Calu3 (cell line): ENCODE measurements around the gene TRMT10A. TPM values are rescaled to one million over a fixed set of nuclear protein-coding genes. Genes with fewer than 3 reads are reported as not detected.

Experiments
- BruUV-seq: library from RNA; stranded (reverse); fragments of 400-500 nt; replicated peaks from 2 replicates; lab custom pipeline; 2021; lab: Mats Ljungman, UMichigan
- CTCF ChIA-PET: fragments of 300-600 bp; sonication (Branson Sonifier 250); formaldehyde crosslinking; loops from one replicate; lab custom pipeline; 2022; ENCODE audit warnings: antibody characterized with exemption; lab: Charles Lee
- DNase-seq: peaks from one replicate; pipeline ENCODE4 v3.0.0; 2022
- H3K27ac Mint-ChIP-seq: one replicate; pipeline ENCODE4 v1.8.0; 2022; ENCODE audit warnings: mixed read lengths; ENCODE audit not compliant: unreplicated experiment
- H3K27me3 Mint-ChIP-seq: one replicate; pipeline ENCODE4 v1.8.0; 2022; ENCODE audit warnings: mixed read lengths; ENCODE audit not compliant: unreplicated experiment
- H3K36me3 Mint-ChIP-seq: one replicate; pipeline ENCODE4 v1.8.0; 2022; ENCODE audit warnings: mild to moderate bottlenecking, moderate library complexity, mixed read lengths; ENCODE audit not compliant: insufficient read depth, unreplicated experiment
- H3K4me1 Mint-ChIP-seq: one replicate; pipeline ENCODE4 v1.8.0; 2022; ENCODE audit warnings: mild to moderate bottlenecking, low read depth, mixed read lengths; ENCODE audit not compliant: unreplicated experiment
- H3K4me3 Mint-ChIP-seq: one replicate; pipeline ENCODE4 v1.8.0; 2022; ENCODE audit warnings: mild to moderate bottlenecking, low read depth, moderate library complexity, mixed read lengths; ENCODE audit not compliant: unreplicated experiment
- H3K9me3 Mint-ChIP-seq: one replicate; pipeline ENCODE4 v1.8.0; 2022; ENCODE audit warnings: low read depth, mixed read lengths; ENCODE audit not compliant: unreplicated experiment
- CTCF ChIP-seq: fragments of 200-600 bp; IDR thresholded peaks from one replicate; pipeline ENCODE4 v1.8.0; 2022; ENCODE audit warnings: antibody characterized with exemption; ENCODE audit not compliant: unreplicated experiment
- intact Hi-C: fragments of 100-400 bp; cut with micrococcal nuclease; formaldehyde crosslinking; loops from one replicate; pipeline ENCODE4 v1.10.0; 2022; ENCODE audit not compliant: unreplicated experiment
- total RNA-seq: library from RNA; stranded (reverse); gene quantifications from 2 replicates; pipeline ENCODE4 v1.2.3, GENCODE V29; 2022

TRMT10A gene
- total RNA-seq, 1 experiment from 2014 or later: 2.9 TPM

GRCh38 chr4:99610605-99611175 is 46.9 kb upstream of the TRMT10A start:
- Mint-ChIP-seq H3K4me3 (no peak overlapping the region), H3K27ac (no peak overlapping the region), H3K9me3 (no peaks in the 10 kb centered on the region), H3K4me1 (peaks cover 7% of the 10 kb centered on the region), H3K36me3 (no peaks in the 10 kb centered on the region), H3K27me3 (no peaks in the 10 kb centered on the region)
- CTCF ChIA-PET: interaction anchor here (0.6 kb wide), 1 partner anchor 190 kb away, joined by 3 read pairs; no protein-coding TSS in a partner anchor
- no peak for DNase-seq
- no TSS peak for BruUV-seq
- intact Hi-C loops: no loop called here
- no peak for TF ChIP-seq CTCF

GRCh38 chr4:99608417-99608816 is 44.6 kb upstream of the TRMT10A start:
- no peak overlapping the region for H3K4me3 Mint-ChIP-seq
- no peaks in the 10 kb centered on the region for H3K27me3 Mint-ChIP-seq
- no peaks in the 10 kb centered on the region for H3K9me3 Mint-ChIP-seq
- H3K4me1 Mint-ChIP-seq: no peaks in the 10 kb centered on the region
- no peak for DNase-seq
- no peaks in the 10 kb centered on the region for H3K36me3 Mint-ChIP-seq
- no peak overlapping the region for H3K27ac Mint-ChIP-seq
- no peak for TF ChIP-seq CTCF
- intact Hi-C loops: no loop called here
- CTCF ChIA-PET: no interaction called here
- no TSS peak for BruUV-seq

GRCh38 chr4:99606716-99607115 is 42.9 kb upstream of the TRMT10A start:
- Mint-ChIP-seq H3K4me1 (no peaks in the 10 kb centered on the region), H3K4me3 (no peak overlapping the region), H3K27ac (no peak overlapping the region), H3K27me3 (no peaks in the 10 kb centered on the region), H3K36me3 (no peaks in the 10 kb centered on the region), H3K9me3 (no peaks in the 10 kb centered on the region)
- CTCF ChIA-PET: no interaction called here
- no TSS peak for BruUV-seq
- intact Hi-C loops: no loop called here
- TF ChIP-seq CTCF: no peak
- no peak for DNase-seq

- H3K27me3 Mint-ChIP-seq: no peaks in the 10 kb centered on the region
- no peaks in the 10 kb centered on the region for H3K36me3 Mint-ChIP-seq
- CTCF ChIA-PET: no interaction called here
- no peaks in the 10 kb centered on the region for H3K9me3 Mint-ChIP-seq
- intact Hi-C loops: no loop called here
- no peaks in the 10 kb centered on the region for H3K4me1 Mint-ChIP-seq
- TF ChIP-seq CTCF: no peak
- DNase-seq: no peak
- no TSS peak for BruUV-seq
- no peak overlapping the region for H3K4me3 Mint-ChIP-seq
- H3K27ac Mint-ChIP-seq: no peak overlapping the region
These were observed 31.0 kb upstream of the TRMT10A start for GRCh38 chr4:99594818-99595217.
